ENCODE data around the gene XCL1.
"Not testable (repeated sequence)": the region's sequence is repeated elsewhere in the genome, so short reads cannot be mapped to it uniquely, and the experiment has no call there.

XCL1 gene

GRCh38 chr1:168582688-168583336, 6.4 kb downstream of the XCL1 start:
- H3K9me3 Mint-ChIP-seq, result peaks cover 4% of the 10 kb centered on the region
- DNase-seq (ENCODE audit: low spot score in 2 of 2), result no peak
- no peak overlapping the region for H3K4me3 Mint-ChIP-seq
- H3K27ac Mint-ChIP-seq, result no peak overlapping the region
- peaks cover 16% of the 10 kb centered on the region for H3K36me3 Mint-ChIP-seq
- H3K4me1 Mint-ChIP-seq, result peaks cover 10% of the 10 kb centered on the region
- no peak for ATAC-seq

DNA sequence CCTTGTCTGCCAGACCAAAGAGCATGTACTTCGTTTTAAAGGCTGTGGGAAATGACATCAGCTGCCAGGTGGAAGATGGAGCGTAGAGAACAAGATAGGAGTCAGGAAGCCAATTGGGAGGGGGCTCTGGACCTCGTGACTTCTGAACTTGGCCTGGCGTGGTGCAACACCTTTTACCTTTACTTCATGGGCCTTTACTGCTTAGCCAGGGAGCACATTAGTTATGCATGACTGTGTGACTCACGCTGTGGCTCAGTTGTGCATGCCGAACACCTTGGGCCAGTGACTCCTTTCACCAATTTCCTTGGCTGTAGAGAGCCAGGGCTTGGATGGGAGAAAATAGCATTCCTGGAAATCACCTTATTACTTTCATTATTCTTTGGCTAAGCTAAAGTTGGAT, 7.2 kb downstream of the XCL1 start:
- ATAC-seq (no peak), DNase-seq (ENCODE audit: low spot score in 2 of 2) (no peak)
- peaks cover 8% of the 10 kb centered on the region for H3K4me1 Mint-ChIP-seq
- H3K27ac Mint-ChIP-seq, result no peak overlapping the region
- no peak overlapping the region for H3K4me3 Mint-ChIP-seq
- H3K36me3 Mint-ChIP-seq, result peaks cover 16% of the 10 kb centered on the region
- H3K9me3 Mint-ChIP-seq, result peaks cover 4% of the 10 kb centered on the region

- no peak overlapping the region for H3K27ac Mint-ChIP-seq
- no peak for ATAC-seq
- H3K9me3 Mint-ChIP-seq, result peaks cover 4% of the 10 kb centered on the region
- H3K4me3 Mint-ChIP-seq, result no peak overlapping the region
- H3K36me3 Mint-ChIP-seq, result peaks cover 7% of the 10 kb centered on the region
- no peak for DNase-seq (ENCODE audit: low spot score in 2 of 2)
- H3K4me1 Mint-ChIP-seq, result no peaks in the 10 kb centered on the region
Observed at GRCh38 chr1:168585191-168585590, 8.8 kb downstream of the XCL1 start.

GRCh38 chr1:168585937-168586336, 9.5 kb downstream of the XCL1 start:
- H3K4me3 Mint-ChIP-seq, result no peak overlapping the region
- no peak for ATAC-seq

DNA sequence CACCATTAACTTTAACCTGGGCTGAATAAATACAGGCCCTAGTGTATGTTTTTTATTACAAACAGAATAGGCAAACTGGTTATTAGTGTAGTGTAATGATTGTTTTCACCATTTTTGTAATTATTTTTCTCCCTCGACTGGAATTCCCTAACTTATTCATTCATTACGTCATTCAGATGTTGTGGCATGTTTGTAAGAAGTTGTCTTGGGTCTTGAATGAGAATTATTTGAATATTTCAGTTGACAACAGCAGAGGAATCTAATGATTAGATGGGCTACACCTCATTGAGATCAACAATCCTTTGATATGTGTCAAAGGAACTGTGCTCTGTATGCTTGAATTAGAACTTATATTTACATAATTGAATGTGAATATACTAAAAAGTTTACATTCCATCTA, 12.8 kb downstream of the XCL1 start:
- Mint-ChIP-seq H3K27ac (no peak overlapping the region), H3K4me1 (no peaks in the 10 kb centered on the region), H3K36me3 (no peaks in the 10 kb centered on the region), H3K4me3 (no peak overlapping the region), H3K9me3 (peaks cover 4% of the 10 kb centered on the region)
- no peak for DNase-seq (ENCODE audit: low spot score in 2 of 2)
- no peak for ATAC-seq

More at GRCh38 chr1:168585937-168586336, 9.5 kb downstream of the XCL1 start:
- H3K4me1 Mint-ChIP-seq, result no peaks in the 10 kb centered on the region
- H3K36me3 Mint-ChIP-seq, result no peaks in the 10 kb centered on the region
- H3K27ac Mint-ChIP-seq, result no peak overlapping the region
- H3K9me3 Mint-ChIP-seq, result peaks cover 4% of the 10 kb centered on the region
- no peak for DNase-seq (ENCODE audit: low spot score in 2 of 2)

- Mint-ChIP-seq H3K36me3 (no peaks in the 10 kb centered on the region), H3K4me3 (no peak overlapping the region), H3K27ac (no peak overlapping the region), H3K9me3 (peaks cover 4% of the 10 kb centered on the region), H3K4me1 (no peaks in the 10 kb centered on the region)
- DNase-seq (ENCODE audit: low spot score in 2 of 2) (no peak), ATAC-seq (no peak)
Observed at GRCh38 chr1:168591066-168591465, 14.7 kb downstream of the XCL1 start.

GRCh38 chr1:168591641-168592250, 15.3 kb downstream of the XCL1 start:
- no peaks in the 10 kb centered on the region for H3K4me1 Mint-ChIP-seq

DNA sequence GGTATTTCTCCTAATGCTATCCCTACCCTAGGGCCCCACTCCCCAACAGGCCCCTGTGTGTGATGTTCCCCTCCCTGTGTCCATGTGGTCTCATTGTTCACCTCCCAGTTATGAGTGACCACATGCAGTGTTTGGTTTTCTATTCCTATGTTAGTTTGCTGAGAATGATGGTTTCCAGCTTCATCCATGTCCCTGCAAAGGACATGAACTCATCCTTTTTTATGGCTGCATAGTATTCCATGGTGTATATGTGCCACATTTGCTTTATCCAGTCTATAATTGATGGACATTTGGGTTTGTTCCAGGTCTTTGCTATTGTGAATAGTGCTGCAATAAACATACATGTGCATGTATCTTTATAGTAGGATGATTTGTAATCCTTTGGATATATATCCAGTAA, 19.0 kb downstream of the XCL1 start:
- H3K4me1 Mint-ChIP-seq, H3K27ac Mint-ChIP-seq, H3K4me3 Mint-ChIP-seq: not testable (repeated sequence)

More at GRCh38 chr1:168591641-168592250, 15.3 kb downstream of the XCL1 start:
- no peak for ATAC-seq
- Mint-ChIP-seq H3K27ac (no peak overlapping the region), H3K4me3 (no peak overlapping the region), H3K9me3 (peaks cover 4% of the 10 kb centered on the region), H3K36me3 (no peaks in the 10 kb centered on the region)
- no peak for DNase-seq (ENCODE audit: low spot score in 2 of 2)

DNA sequence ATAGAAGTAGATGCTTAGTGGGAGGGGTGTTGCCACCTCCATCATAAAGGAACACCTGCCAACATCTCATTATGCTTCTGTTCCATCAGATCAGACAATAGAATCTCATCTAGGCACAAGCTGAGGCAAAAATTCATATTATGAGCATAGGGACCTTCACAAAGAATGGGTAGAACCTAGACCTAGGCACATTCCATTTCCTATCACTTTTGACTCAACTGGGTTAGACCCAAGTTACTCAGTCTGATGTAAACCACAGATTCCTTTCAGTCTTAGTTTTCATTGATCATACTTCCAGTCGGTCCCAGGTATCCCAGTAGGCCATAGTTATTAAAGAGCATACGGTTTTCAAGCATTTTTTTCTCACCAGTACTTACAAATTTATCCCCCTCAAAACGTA, 21.7 kb downstream of the XCL1 start:
- no peaks in the 10 kb centered on the region for H3K36me3 Mint-ChIP-seq
- H3K9me3 Mint-ChIP-seq, result no peaks in the 10 kb centered on the region
- H3K4me3 Mint-ChIP-seq, result no peak overlapping the region
- ATAC-seq (no peak), DNase-seq (ENCODE audit: low spot score in 2 of 2) (no peak)
- no peaks in the 10 kb centered on the region for H3K4me1 Mint-ChIP-seq
- no peak overlapping the region for H3K27ac Mint-ChIP-seq

More for the DNA sequence above, 19.0 kb downstream of the XCL1 start:
- not testable (repeated sequence) for H3K9me3 Mint-ChIP-seq; H3K36me3 Mint-ChIP-seq; ATAC-seq; DNase-seq (ENCODE audit: low spot score in 2 of 2)

DNA sequence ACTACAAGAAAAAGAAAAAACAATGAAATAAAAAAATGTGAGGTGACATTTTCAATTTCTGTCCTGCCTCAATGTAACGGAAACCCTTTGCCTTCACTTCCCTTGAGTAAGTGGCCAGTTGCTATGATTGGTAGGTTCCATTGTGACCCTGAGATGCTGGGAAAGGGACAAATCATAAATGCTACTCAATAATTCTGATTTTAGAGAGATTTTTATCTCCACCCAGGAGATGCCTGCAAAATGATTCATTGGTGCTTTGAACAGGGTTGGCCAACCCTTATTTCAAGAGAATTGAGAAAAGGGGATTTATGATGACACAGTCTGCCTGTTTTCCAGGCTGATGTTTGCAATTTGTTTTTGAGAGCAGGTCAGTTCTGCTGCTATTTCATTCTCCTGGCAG, 22.5 kb downstream of the XCL1 start:
- DNase-seq (ENCODE audit: low spot score in 2 of 2), result no peak
- no peak for ATAC-seq
- H3K4me3 Mint-ChIP-seq, result no peak overlapping the region
- no peaks in the 10 kb centered on the region for H3K36me3 Mint-ChIP-seq
- no peaks in the 10 kb centered on the region for H3K9me3 Mint-ChIP-seq
- H3K4me1 Mint-ChIP-seq, result no peaks in the 10 kb centered on the region
- H3K27ac Mint-ChIP-seq, result no peak overlapping the region

GRCh38 chr1:168599641-168600040, 23.2 kb downstream of the XCL1 start:
- no peak overlapping the region for H3K4me3 Mint-ChIP-seq
- ATAC-seq (no peak), DNase-seq (ENCODE audit: low spot score in 2 of 2) (no peak)
- H3K27ac Mint-ChIP-seq, result no peak overlapping the region
- no peaks in the 10 kb centered on the region for H3K9me3 Mint-ChIP-seq
- H3K36me3 Mint-ChIP-seq, result no peaks in the 10 kb centered on the region
- no peaks in the 10 kb centered on the region for H3K4me1 Mint-ChIP-seq

DNA sequence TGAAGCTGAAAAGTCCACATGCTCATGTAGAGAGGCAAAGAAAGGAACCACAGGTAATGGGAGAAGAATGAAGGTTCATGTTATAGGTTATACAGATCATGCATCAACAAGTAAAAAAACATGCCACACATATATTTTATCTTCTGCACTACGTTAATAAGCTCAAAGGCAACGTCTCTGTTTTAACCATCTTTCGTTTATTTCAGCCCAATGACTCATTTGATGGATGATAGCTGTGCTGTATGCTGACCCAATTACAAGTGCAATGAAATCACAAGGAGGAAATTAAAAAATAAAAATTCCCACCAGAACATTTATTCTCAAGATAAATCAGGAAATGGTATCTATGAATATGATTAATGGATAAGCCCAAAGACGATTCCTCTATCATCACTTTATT, 24.6 kb downstream of the XCL1 start:
- DNase-seq (ENCODE audit: low spot score in 2 of 2) (no peak), ATAC-seq (no peak)
- no peaks in the 10 kb centered on the region for H3K36me3 Mint-ChIP-seq
- H3K27ac Mint-ChIP-seq, result no peak overlapping the region
- H3K4me1 Mint-ChIP-seq, result no peaks in the 10 kb centered on the region
- no peaks in the 10 kb centered on the region for H3K9me3 Mint-ChIP-seq
- no peak overlapping the region for H3K4me3 Mint-ChIP-seq

DNA sequence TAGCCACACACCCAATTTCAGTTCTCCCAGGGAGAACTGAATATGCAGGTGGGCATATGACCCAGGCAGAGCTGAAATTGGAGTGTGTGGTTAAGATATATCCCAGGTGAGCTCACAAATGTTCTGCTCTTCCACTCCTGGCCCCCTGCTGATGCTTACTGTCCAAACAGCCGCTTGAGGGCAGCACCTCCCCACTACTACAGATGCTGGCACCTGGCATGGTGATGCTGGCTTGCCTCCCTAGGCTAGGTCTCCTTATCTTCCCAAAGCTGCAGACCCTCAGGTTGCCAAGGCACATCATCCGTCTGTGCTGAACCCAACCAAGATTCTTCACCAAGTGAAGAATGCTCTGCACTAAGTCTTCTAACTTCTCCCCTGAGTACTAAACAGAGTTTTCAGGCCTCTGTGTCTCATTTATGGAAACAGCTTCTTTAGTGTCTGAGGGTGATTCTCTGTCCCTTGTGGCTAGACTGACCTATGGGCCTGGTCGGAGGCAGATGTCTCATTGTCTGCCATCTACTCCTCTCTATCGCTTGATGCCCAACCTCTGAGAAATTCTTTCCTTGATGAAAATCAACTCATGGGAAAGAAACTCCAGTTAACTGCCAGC, 27.2 kb downstream of the XCL1 start:
- Mint-ChIP-seq H3K4me1 (no peaks in the 10 kb centered on the region), H3K27ac (no peak overlapping the region), H3K4me3 (no peak overlapping the region), H3K9me3 (no peaks in the 10 kb centered on the region), H3K36me3 (no peaks in the 10 kb centered on the region)
- ATAC-seq (peak; percentile 84), DNase-seq (ENCODE audit: low spot score in 2 of 2) (peak; percentile 44 to 76)

- no peaks in the 10 kb centered on the region for H3K4me1 Mint-ChIP-seq
- no peak overlapping the region for H3K27ac Mint-ChIP-seq
- H3K36me3 Mint-ChIP-seq, result no peaks in the 10 kb centered on the region
- no peak for ATAC-seq
- H3K4me3 Mint-ChIP-seq, result no peak overlapping the region
- DNase-seq (ENCODE audit: low spot score in 2 of 2), result no peak
- no peaks in the 10 kb centered on the region for H3K9me3 Mint-ChIP-seq
Observed at GRCh38 chr1:168605443-168605842, 29.0 kb downstream of the XCL1 start.

GRCh38 chr1:168606096-168606495, 29.7 kb downstream of the XCL1 start:
- Mint-ChIP-seq H3K4me3 (no peak overlapping the region), H3K27ac (no peak overlapping the region), H3K36me3 (no peaks in the 10 kb centered on the region), H3K4me1 (no peaks in the 10 kb centered on the region), H3K9me3 (no peaks in the 10 kb centered on the region)
- no peak for DNase-seq (ENCODE audit: low spot score in 2 of 2)
- no peak for ATAC-seq

DNA sequence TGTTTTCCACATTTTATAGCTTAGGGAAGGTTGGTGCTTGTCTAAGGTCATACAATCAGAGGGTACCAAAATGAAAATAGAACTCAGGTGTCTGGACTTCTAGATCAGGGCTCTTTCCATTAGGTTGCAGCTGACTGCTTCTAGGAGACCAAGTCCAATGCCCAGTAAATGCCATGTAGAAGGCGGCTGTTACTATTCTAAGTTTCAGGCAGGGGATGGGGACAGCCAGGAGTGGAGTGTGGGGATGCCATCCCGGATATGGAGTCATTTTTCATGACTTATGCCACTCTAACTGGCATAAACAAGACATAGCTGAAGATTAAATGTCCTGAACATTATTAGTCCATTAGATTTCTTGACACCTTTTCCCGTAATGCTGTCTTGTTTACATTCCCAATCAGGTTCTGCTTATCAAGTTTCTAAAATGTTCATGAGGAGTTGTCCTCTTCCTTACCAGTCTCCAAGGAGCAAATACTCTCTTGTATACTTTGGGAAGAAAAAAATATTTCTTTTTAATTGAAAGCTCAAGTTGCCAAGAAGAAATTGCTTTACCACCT, 31.5 kb downstream of the XCL1 start:
- H3K9me3 Mint-ChIP-seq, result no peaks in the 10 kb centered on the region

More for the DNA sequence above, 31.5 kb downstream of the XCL1 start:
- no peaks in the 10 kb centered on the region for H3K36me3 Mint-ChIP-seq
- H3K4me3 Mint-ChIP-seq, result no peak overlapping the region
- no peaks in the 10 kb centered on the region for H3K4me1 Mint-ChIP-seq
- no peak overlapping the region for H3K27ac Mint-ChIP-seq
- ATAC-seq (no peak), DNase-seq (ENCODE audit: low spot score in 2 of 2) (no peak)

Data from stimulated activated effector memory CD8-positive, alpha-beta T cell treated with anti-CD3 and anti-CD28 coated beads, Interleukin-12 subunit alpha, Interleukin-12 subunit beta, amount 100 ng/mL, for 72 hours (primary cell).